Measurements from ENCODE around the gene CACNA2D2. TPM values are rescaled to one million over a fixed set of nuclear protein-coding genes. Genes with fewer than 3 reads are reported as not detected.

The CACNA2D2 gene
- polyA plus RNA-seq, 1 of the 3 experiments (the other 2 are of a cell fraction), result 1.1 TPM

- H4K20me1 ChIP-seq (ENCODE audit: insufficient read depth), result no peaks in the 10 kb centered on the region
- no peak overlapping the region for H2AFZ ChIP-seq (ENCODE audit: low read depth)
- POLR2A ChIA-PET, result no interaction called here
- no peaks in the 10 kb centered on the region for H3K27me3 ChIP-seq (ENCODE audit: insufficient read depth)
- no peaks in the 10 kb centered on the region for H3K79me2 ChIP-seq (ENCODE audit: insufficient read depth)
- peaks cover 0 to 43% of the 10 kb centered on the region in 2 experiments; a peak in 1 of 4 replicates for H3K4me1 ChIP-seq (ENCODE audit: control insufficient read depth in 1 of 2, insufficient read depth in 2 of 2, low read depth in 1 of 2, low read length in 1 of 2)
- no peaks in the 10 kb centered on the region for H3F3A ChIP-seq (replicated peaks; ENCODE audit: insufficient read depth)
- no peak for TF ChIP-seq USF1 (IDR thresholded peaks at IDR 0.05; ENCODE audit: borderline replicate concordance, low read depth)
- TF ChIP-seq FOXM1 (IDR thresholded peaks at IDR 0.05; ENCODE audit: low read depth), result no peak
- no peak for TF ChIP-seq EZH2phosphoT487 (IDR thresholded peaks at IDR 0.05; ENCODE audit: borderline replicate concordance, low read depth)
- no peak for TF ChIP-seq GATA2 (CRISPR knock-in tag; IDR thresholded peaks at IDR 0.05)
- no peak for TF ChIP-seq FOXJ3 (CRISPR knock-in tag; IDR thresholded peaks at IDR 0.05)
- TF ChIP-seq USF2 (IDR thresholded peaks at IDR 0.05; ENCODE audit: borderline replicate concordance, low read depth, low read length), result no peak
- TF ChIP-seq REST (IDR thresholded peaks at IDR 0.05; ENCODE audit: low read depth, low read length), result no peak
- no peak for TF ChIP-seq MAX (IDR thresholded peaks at IDR 0.05; ENCODE audit: low read depth)
- no peak for TF ChIP-seq YY1 (IDR thresholded peaks at IDR 0.05; ENCODE audit: low read depth)
- no peak for TF ChIP-seq MEF2A (IDR thresholded peaks at IDR 0.05; ENCODE audit: borderline replicate concordance, low read depth)
- TF ChIP-seq GABPA (IDR thresholded peaks at IDR 0.05; ENCODE audit: low read depth), result no peak
- no peak for TF ChIP-seq RFX5 (IDR thresholded peaks at IDR 0.05; ENCODE audit: low read length)
- no peak for TF ChIP-seq RCOR1 (IDR thresholded peaks at IDR 0.05; ENCODE audit: low read length)
- TF ChIP-seq CTCF (IDR thresholded peaks at IDR 0.05), result no peak
- no peak for TF ChIP-seq CHD2 (IDR thresholded peaks at IDR 0.05; ENCODE audit: low read length, partially characterized antibody)
- no peak for TF ChIP-seq EP300 (IDR thresholded peaks at IDR 0.05; ENCODE audit: borderline replicate concordance in 1 of 2, low read depth in 1 of 2, low read length in 1 of 2)
- H3K27ac ChIP-seq (ENCODE audit: low read depth in 2 of 2, low read length in 1 of 2), result no peak overlapping the region; a peak in 1 of 4 replicates
- CTCF ChIA-PET, result interaction anchor here (1.5 kb wide), 2 partner anchors 17 to 102 kb away, joined by 3 to 4 read pairs; no protein-coding TSS in a partner anchor
- 70% methylated on average over 2 of the region's 10 CpGs for WGBS (ENCODE audit: low lambda C conversion rate)
- no peak overlapping the region for H3K4me3 ChIP-seq (ENCODE audit: low read depth in 2 of 2, low read length in 1 of 2)
- H3K4me2 ChIP-seq, result no peak overlapping the region
- no peaks in the 10 kb centered on the region for H3K9me3 ChIP-seq
- DNase-seq, result no peak
- H3K9ac ChIP-seq, result no peak overlapping the region
- H3K9me2 ChIP-seq, result no peaks in the 10 kb centered on the region
- H3K36me3 ChIP-seq (replicated peaks in 1 of 2; ENCODE audit: control insufficient read depth in 1 of 2, insufficient read depth in 2 of 2, low read length in 1 of 2), result no peaks in the 10 kb centered on the region
These were observed 56.1 kb downstream of the CACNA2D2 start for GRCh38 chr3:50447290-50447840.

All from SK-N-SH (cell line).